Measurements from ENCODE around the gene CISTR. TPM values are rescaled to one million over a fixed set of nuclear protein-coding genes. Genes with fewer than 3 reads are reported as not detected.
A peak's percentile ranks its signal among the peaks of the same experiment; 100 is the strongest.

The CISTR gene
- total RNA-seq, 1 experiment from 2014 or later: not detected

DNA sequence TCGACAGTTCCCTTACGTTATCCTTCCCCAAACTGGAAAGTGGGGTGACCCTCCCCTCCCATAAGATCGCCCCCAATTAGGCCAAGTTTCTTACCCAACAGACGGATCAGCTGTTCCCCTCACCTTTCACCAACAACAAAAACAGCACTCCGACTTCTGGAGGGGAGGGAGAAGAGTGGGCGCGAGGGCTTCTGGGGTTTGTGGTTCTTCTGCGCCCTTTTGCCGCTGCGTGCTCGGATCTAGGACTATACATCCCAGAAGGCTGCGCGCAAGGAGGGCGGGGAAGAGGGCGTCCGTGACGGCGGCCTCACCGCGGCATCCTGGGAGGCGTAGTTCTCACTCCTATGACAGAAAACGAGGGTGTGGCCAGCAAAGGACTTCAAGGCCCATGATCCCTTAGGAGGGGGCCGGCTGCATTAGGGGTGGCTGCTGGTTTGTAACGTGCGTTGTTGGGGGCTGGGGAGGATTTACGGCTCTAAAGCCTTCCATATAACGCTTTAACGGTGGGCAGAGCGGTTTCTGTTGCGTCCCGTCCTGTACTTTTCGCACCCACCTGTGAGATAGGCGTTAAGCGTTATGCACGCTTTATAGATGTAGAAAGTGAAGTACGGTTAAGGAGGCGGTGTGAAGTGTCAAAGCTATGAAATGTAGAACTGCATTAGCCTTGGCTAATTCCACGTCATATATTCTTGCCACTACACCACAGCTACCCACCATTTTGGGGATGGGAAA is 24.3 kb downstream of the CISTR start, which contains the start of gene CALCOCO1:
Gene CALCOCO1, minus strand, starts transcription at position 143 of the 732 bp plus-strand sequence. CDS start 2,210 bp downstream, outside the sequence.
- H3K27me3 Mint-ChIP-seq (ENCODE audit: insufficient read depth, unreplicated experiment): no peaks in the 10 kb centered on the region
- CTCF ChIA-PET: interaction anchor here (0.5 to 18.8 kb wide), 6 partner anchors 16 to 94 kb away, joined by 3 to 411 read pairs (median 4); no protein-coding TSS in a partner anchor
- H3K36me3 Mint-ChIP-seq (ENCODE audit: insufficient read depth, unreplicated experiment): peaks cover 21% of the 10 kb centered on the region
- POLR2A ChIA-PET: interaction anchor here (0.5 to 4.4 kb wide), 29 partner anchors 9 to 438 kb away, joined by 3 to 29 read pairs (median 4); partner anchors contain the start of genes ATP5MC2, HOXC13, HOXC9 and TARBP2
- TF ChIP-seq, protein P1, sequence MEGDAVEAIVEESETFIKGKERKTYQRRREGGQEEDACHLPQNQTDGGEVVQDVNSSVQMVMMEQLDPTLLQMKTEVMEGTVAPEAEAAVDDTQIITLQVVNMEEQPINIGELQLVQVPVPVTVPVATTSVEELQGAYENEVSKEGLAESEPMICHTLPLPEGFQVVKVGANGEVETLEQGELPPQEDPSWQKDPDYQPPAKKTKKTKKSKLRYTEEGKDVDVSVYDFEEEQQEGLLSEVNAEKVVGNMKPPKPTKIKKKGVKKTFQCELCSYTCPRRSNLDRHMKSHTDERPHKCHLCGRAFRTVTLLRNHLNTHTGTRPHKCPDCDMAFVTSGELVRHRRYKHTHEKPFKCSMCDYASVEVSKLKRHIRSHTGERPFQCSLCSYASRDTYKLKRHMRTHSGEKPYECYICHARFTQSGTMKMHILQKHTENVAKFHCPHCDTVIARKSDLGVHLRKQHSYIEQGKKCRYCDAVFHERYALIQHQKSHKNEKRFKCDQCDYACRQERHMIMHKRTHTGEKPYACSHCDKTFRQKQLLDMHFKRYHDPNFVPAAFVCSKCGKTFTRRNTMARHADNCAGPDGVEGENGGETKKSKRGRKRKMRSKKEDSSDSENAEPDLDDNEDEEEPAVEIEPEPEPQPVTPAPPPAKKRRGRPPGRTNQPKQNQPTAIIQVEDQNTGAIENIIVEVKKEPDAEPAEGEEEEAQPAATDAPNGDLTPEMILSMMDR (IDR thresholded peaks at IDR 0.05; ENCODE audit: unreplicated experiment): no peak
- H3K4me1 Mint-ChIP-seq (ENCODE audit: insufficient read depth, unreplicated experiment): peaks cover 15% of the 10 kb centered on the region
- H3K27ac Mint-ChIP-seq (ENCODE audit: low read depth, unreplicated experiment): peak within 1 kb of the TSS; percentile 99
- peak within 1 kb of the TSS; percentile 95 for H3K4me3 Mint-ChIP-seq (ENCODE audit: unreplicated experiment)
- intact Hi-C loops (cut with micrococcal nuclease): no loop called here
- BruUV-seq (replicated peaks): no TSS peak
- peak; percentile 98 for DNase-seq (ENCODE audit: unreplicated experiment)
- H3K9me3 Mint-ChIP-seq (ENCODE audit: unreplicated experiment): no peaks in the 10 kb centered on the region

DNA sequence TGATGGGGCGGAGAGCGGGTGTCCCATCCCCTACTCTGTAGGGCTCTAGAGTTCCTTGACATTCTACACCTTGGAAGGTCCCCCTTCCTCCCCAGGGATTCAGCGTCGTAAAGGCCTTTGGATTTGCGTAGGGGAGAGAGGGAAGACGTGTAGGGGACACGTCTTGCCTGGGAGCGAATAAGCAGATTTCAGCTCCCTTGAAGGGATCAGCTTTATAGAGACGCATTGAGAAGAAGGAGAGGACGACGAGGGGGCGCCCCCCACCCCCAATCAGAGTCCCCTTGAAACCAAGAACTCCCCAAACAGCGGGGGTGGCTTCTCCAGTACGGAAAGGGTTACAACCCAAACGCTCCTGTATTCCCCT is 24.9 kb downstream of the CISTR start:
- no peaks in the 10 kb centered on the region for H3K9me3 Mint-ChIP-seq (ENCODE audit: unreplicated experiment)
- peak overlapping the region; percentile 99 for H3K27ac Mint-ChIP-seq (ENCODE audit: low read depth, unreplicated experiment)
- ChIA-PET CTCF (interaction anchor here (0.6 to 18.8 kb wide), 7 partner anchors 16 to 483 kb away, joined by 3 to 411 read pairs (median 4); no protein-coding TSS in a partner anchor), POLR2A (interaction anchor here (0.5 to 4.4 kb wide), 22 partner anchors 8 to 438 kb away, joined by 3 to 29 read pairs (median 4); partner anchors contain the start of genes ATP5MC2, HOXC13, HOXC9 and TARBP2)
- intact Hi-C loops (cut with micrococcal nuclease): no loop called here
- H3K4me1 Mint-ChIP-seq (ENCODE audit: insufficient read depth, unreplicated experiment): peaks cover 15% of the 10 kb centered on the region
- no peaks in the 10 kb centered on the region for H3K27me3 Mint-ChIP-seq (ENCODE audit: insufficient read depth, unreplicated experiment)
- H3K36me3 Mint-ChIP-seq (ENCODE audit: insufficient read depth, unreplicated experiment): peaks cover 26% of the 10 kb centered on the region
- peak; percentile 40 for DNase-seq (ENCODE audit: unreplicated experiment)
- BruUV-seq (replicated peaks): TSS peak; percentile 69
- H3K4me3 Mint-ChIP-seq (ENCODE audit: unreplicated experiment): peak overlapping the region; percentile 95
- TF ChIP-seq, protein P1 (IDR thresholded peaks at IDR 0.05; ENCODE audit: unreplicated experiment): no peak

DNA sequence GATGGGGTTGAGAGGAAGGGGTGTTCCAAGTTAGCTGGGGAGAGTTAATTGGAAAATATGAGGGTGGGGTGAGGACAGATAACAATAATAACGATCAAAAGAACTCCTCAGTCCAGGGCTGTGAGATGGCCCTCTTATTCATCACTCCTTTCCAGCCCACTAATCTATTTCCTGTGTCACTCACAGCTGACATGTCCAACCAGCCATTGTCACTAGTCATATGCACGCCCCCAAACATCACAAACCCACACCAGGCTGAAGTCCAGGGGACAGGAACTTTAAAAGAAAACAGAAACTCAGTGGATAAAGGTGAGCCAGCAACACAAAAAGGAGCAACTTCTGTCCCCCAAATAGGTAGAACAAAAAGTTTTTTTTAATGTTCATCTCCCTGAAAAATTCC is 25.4 kb downstream of the CISTR start:
- TF ChIP-seq, protein P1 (IDR thresholded peaks at IDR 0.05; ENCODE audit: unreplicated experiment): no peak
- H3K4me1 Mint-ChIP-seq (ENCODE audit: insufficient read depth, unreplicated experiment): peaks cover 15% of the 10 kb centered on the region
- no peaks in the 10 kb centered on the region for H3K27me3 Mint-ChIP-seq (ENCODE audit: insufficient read depth, unreplicated experiment)
- H3K27ac Mint-ChIP-seq (ENCODE audit: low read depth, unreplicated experiment): peak overlapping the region; percentile 99
- H3K4me3 Mint-ChIP-seq (ENCODE audit: unreplicated experiment): peak overlapping the region; percentile 95
- POLR2A ChIA-PET: interaction anchor here (0.7 to 4.4 kb wide), 14 partner anchors 7 to 439 kb away, joined by 3 to 29 read pairs (median 4); partner anchors contain the start of genes ATP5MC2 and HOXC9
- peaks cover 32% of the 10 kb centered on the region for H3K36me3 Mint-ChIP-seq (ENCODE audit: insufficient read depth, unreplicated experiment)
- no peaks in the 10 kb centered on the region for H3K9me3 Mint-ChIP-seq (ENCODE audit: unreplicated experiment)
- no peak for DNase-seq (ENCODE audit: unreplicated experiment)
- BruUV-seq (replicated peaks): no TSS peak
- CTCF ChIA-PET: interaction anchor here (0.5 to 18.8 kb wide), 8 partner anchors 17 to 483 kb away, joined by 3 to 411 read pairs (median 4); no protein-coding TSS in a partner anchor
- intact Hi-C loops (cut with micrococcal nuclease): no loop called here

DNA sequence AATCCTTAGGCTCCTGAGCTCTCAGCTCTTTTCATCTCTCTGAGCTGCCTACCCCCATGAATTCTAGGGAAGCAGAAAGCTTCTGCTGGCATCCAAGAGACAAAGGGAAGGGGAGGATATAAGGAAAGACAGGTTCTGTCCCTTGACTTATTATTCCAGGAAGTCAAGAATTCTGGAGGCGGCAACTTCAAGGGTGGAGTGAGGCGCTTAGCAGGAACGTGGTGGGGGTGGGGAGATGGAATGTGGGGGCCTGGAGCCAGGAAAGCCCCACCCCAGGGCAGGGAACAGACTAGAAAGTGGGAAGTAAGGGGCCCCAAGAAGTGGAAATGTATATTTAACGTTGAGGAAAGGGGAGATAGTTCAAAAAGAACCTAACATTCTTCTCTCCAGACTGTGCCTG is 26.0 kb downstream of the CISTR start:
- Mint-ChIP-seq H3K9me3 (ENCODE audit: unreplicated experiment) (no peaks in the 10 kb centered on the region), H3K27ac (ENCODE audit: low read depth, unreplicated experiment) (no peak overlapping the region), H3K4me1 (ENCODE audit: insufficient read depth, unreplicated experiment) (peaks cover 15% of the 10 kb centered on the region), H3K27me3 (ENCODE audit: insufficient read depth, unreplicated experiment) (no peaks in the 10 kb centered on the region), H3K4me3 (ENCODE audit: unreplicated experiment) (peak overlapping the region; percentile 95), H3K36me3 (ENCODE audit: insufficient read depth, unreplicated experiment) (peaks cover 37% of the 10 kb centered on the region)
- no TSS peak for BruUV-seq (replicated peaks)
- TF ChIP-seq, protein P1 (IDR thresholded peaks at IDR 0.05; ENCODE audit: unreplicated experiment): no peak
- ChIA-PET POLR2A (interaction anchor here (0.9 to 4.4 kb wide), 5 partner anchors 12 to 291 kb away, joined by 3 to 29 read pairs (median 5); no protein-coding TSS in a partner anchor), CTCF (interaction anchor here (0.5 to 18.8 kb wide), 8 partner anchors 17 to 484 kb away, joined by 3 to 411 read pairs (median 3); no protein-coding TSS in a partner anchor)
- no peak for DNase-seq (ENCODE audit: unreplicated experiment)
- intact Hi-C loops (cut with micrococcal nuclease): no loop called here

All from MCF 10A (cell line).